ENCODE data around the gene MESD.

The MESD gene

GRCh38 chr15:80931721-80932512 lies 57.7 kb downstream of the MESD start:
- DNase-seq: no peak

- no peak for DNase-seq
Observed at GRCh38 chr15:80931191-80931590, 58.4 kb downstream of the MESD start.

- no peak for DNase-seq
Observed at GRCh38 chr15:80929689-80930088, 59.9 kb downstream of the MESD start.

DNA sequence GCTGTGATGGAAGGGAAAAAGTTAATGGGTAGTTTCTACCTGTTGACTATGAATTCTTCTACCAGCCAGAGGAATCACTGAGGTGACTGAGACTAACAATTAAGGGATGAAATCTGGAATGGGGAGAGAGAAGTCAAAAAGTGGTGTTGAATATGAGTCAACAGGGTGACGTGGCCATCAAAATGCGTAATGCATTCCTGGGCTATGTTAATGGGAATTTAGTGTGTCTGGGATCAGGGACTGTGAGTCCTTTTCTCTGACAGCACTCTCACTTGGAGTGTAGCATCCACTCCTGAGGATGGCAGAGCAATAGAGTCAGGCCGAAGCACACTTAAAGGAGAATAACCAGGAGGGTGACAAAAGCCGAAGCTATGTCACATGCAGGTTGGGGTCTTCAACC lies 60.4 kb downstream of the MESD start:
- DNase-seq: no peak

DNA sequence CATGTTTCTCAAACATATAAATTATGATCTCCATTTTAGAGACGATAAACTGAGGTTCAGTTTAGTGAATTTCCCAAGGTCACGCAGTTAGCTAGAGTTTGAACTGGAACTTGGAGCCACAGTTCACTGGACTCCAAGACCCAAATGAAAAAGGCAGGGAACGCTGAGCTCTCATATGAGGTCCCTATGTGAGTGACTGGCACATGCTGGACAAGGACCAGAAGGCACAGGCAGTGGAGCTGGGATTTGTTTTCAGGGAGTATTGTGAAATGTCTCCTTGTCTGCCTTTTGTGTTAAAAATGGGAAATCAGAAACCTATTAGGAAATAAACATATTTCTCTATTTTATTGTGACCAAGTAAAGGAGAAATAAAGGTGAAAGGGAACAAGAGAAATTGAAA lies 63.5 kb downstream of the MESD start:
- no peak for DNase-seq

- DNase-seq: no peak
Observed at GRCh38 chr15:80925597-80926059, 64.0 kb downstream of the MESD start.

GRCh38 chr15:80924278-80924677 lies 65.3 kb downstream of the MESD start:
- no peak for DNase-seq

GRCh38 chr15:80923668-80924067 lies 66.0 kb downstream of the MESD start:
- DNase-seq: no peak

- no peak for DNase-seq
Observed at GRCh38 chr15:80921736-80922410, 67.7 kb downstream of the MESD start.

DNA sequence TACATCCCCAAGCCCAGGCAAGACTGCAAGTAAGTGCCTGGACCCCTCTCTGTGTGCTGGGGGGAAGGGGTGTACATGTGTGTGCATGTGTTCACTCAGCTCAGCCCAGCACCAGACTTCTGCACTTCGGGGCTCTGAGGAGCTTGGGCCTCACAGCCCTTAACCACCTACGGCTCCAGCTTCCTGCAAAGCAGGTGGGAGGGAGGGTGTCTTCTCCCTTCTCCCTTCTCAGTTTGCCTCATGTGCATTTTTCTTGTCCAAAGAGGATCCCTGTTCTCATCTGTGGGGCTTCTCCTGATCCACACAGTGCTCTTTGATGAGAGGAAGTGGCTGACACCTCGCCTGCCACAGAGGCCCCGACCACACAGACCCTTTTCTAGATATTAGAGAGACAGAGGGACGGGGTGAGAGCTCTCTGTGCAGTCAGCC lies 69.3 kb downstream of the MESD start:
- DNase-seq: no peak

DNA sequence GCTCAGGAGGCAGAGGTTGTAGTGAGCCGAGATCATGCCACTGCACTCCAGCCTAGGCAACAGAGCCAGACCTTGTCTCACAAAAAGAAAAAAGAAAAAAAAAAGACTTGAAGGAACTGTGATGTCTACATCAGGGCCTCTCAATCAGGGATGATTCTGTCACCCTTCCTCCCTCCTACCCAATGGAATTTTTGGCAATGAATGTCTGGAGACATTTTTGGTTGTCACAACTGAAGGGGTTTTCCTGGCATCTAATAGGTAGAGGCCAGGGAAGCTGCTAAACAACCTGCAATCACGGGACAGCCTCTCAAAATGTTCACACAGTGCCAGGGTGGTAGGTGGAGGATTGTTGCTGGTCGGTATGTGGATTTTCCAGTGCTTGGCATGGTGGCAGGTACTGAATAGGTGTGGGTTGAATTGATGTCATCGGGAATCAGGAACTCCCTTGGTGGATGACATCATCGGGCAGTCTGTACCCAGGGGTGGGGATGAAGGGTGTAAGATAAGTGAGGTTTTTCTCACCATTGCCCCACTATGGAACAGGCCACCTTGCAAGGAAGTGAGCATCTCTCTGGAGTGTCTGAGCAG lies 71.3 kb downstream of the MESD start:
- no peak for DNase-seq

DNA sequence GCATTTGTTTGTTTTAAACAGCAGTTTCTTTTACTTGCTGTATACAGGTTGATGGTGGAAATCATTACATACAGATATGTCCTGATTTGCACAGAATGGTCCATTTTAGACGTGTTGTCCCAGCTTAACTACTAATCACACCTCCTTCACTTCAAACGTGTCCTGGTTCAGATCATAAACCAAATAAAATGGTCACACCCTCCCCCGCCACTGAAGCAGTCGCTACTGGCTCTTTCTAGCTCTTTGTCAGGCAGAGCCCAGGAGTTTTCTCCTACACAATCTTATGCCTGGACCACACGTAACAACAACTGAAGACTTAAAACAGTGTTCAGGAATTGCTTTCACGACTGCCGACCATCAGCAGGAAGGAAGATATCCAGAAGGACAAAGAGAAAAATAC lies 73.6 kb downstream of the MESD start:
- DNase-seq: no peak

GRCh38 chr15:80915472-80915871 lies 74.1 kb downstream of the MESD start:
- DNase-seq: no peak

DNA sequence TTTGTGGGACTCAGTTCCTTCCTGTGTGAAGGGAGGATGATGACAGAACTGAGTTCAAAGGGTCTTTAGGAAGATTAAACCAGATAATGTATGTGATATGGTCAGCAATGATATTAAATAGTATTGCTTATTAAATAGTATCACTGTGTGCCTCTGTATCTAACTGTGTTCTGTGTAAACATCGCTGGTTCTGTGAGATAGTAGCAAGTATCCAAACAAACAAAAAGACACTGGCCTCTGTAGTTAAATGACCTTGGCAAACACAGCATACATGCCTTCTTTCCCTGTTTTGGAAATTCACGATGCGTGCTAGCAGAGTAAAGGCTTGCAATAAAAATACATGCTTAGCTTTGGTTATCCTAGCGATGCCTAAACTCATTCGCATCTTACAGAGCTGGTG lies 76.1 kb downstream of the MESD start:
- no peak for DNase-seq

- DNase-seq: no peak
Observed at GRCh38 chr15:80912673-80913072, 76.9 kb downstream of the MESD start.

DNA sequence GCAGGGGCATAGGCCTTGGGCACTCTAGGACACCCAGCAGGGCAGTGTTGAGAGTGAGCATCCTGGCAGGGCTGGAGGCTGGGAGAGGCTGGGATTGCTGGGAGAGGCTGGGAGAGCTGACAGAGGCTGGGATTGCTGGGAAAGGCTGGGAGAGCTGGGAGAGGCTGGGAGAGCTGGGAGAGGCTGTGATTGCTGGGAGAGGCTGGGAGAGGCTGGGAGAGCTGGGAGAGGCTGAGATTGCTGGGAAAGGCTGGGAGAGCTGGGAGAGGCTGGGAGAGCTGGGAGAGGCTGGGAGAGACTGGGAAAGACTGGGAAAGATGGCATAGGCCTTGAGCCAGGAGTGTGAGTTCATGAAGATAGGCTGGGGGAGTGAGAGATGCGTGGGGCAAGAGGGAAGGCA lies 77.8 kb downstream of the MESD start:
- DNase-seq: no peak

DNA sequence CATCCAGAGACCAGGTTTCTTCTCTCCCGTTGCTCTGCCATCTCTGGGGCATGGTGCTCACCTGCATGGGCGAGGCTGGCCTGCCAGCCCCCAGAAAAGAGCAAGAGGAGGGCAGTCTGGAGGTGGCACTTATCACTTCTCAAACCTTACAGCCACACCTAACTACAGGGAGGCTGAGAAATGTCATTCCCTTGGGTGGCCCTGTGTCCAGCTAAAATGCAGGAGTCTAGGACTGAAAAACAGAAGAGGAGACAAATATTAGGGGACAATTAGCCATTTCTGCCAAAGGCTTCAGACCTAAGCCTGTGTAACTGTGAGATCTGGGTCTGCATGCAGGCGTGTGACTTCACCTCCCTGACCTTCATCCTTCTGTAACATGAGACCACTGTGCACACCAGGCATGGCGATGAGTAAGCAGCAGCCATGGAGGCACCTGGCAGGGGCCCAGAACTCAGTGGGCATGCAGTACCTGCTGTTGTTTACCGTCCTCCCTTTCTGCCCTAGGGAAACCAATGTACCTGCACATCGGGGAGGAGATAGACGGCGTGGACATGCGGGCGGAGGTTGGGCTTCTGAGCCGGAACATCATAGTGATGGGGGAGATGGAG lies 83.4 kb downstream of the MESD start:
- no peak for DNase-seq

DNA sequence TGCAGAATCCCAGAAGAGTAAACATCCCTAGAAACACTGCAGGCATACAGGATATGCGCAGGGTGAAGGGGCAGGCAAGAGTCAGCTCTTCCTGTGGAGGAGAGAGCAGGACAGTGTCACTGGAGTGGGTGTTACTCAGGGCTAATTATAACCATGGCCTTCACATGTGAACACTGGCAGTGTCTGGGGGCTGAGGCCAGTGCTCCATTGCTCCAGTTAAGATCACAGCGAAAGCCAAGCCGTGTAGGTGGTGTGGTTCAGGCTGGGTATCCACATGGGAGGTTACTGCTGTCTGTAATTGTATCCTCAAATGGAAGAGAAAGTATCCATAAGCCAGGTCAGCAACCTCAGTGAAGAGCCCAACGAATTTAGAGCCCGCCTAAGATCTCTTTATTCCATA lies 84.6 kb downstream of the MESD start:
- no peak for DNase-seq

DNA sequence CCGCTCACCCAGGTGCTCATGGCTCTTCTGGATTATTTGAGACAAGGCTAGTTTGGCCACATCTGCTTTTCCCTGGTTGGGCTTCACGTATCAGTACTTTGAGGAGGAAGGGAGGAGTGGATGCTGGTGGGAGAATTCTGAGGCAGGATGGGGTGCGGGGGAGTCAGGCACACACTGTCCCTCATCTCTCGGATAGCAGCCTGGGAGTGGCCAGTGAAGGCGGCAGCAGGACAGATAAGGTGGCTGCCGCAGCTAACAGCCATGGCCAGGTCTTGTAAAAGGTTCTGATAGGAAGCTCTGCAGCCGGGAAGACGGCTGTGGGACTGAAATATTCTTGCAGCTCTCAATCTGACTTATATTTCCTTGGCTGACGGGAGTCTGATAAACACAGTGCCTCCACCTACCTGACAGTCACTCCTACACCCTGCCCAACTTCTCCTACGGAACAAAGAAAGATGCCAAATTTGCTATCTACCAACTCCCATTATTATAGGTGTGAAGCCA lies 87.3 kb downstream of the MESD start:
- DNase-seq: no peak

GRCh38 chr15:80898040-80898439 lies 91.6 kb downstream of the MESD start:
- DNase-seq: no peak

All from NCI-H1048 (cell line).